LNCaP clone FGC (cell line): Measurements from ENCODE around the gene HPX.

Source experiments
- DNase-seq: peaks from one replicate; pipeline ENCODE4 v3.0.0-alpha.2; 2011; ENCODE audit warnings: low read depth
- H3K4me3 ChIP-seq: 2 replicates; pipeline ENCODE4 v1.5.1; 2011; ENCODE audit warnings: mild to moderate bottlenecking, low read depth, low read length, control low read depth
- CTCF ChIP-seq: IDR thresholded peaks from 2 replicates; pipeline ENCODE4 v1.5.1; 2012; ENCODE audit warnings: mild to moderate bottlenecking; ENCODE audit not compliant: control insufficient read depth, insufficient read depth; ENCODE audit errors: extremely low read depth

HPX gene

DNA sequence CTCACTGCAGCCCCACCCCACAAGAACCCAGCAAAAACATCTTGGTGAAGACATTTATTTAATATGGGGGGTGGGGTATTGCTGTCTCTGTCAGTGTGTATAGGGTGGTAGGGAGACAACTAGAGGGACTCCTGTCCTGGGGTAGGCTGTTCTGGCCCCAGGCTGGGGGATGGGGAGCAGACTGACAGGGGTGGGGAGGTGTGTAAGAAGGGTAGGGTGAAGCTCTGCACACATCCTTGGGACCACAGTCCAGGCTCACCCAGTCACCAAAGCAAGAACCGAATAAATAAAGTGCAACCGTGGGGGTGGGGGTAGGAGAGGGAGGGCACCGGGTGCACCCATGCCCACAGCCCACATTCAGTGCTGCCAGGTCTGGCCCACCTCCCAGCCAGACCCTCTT lies 7.8 kb upstream of the HPX start:
- no peak for TF ChIP-seq CTCF
- DNase-seq: no peak
- no peak overlapping the region for H3K4me3 ChIP-seq

- DNase-seq: no peak
- H3K4me3 ChIP-seq: no peak overlapping the region
- TF ChIP-seq CTCF: peak; percentile 75
These were observed 2.6 kb upstream of the HPX start for GRCh38 chr11:6443269-6444003.

GRCh38 chr11:6442441-6442840 lies 1.7 kb upstream of the HPX start:
- no peak for DNase-seq
- H3K4me3 ChIP-seq: no peak overlapping the region
- TF ChIP-seq CTCF: no peak

GRCh38 chr11:6438979-6439571 lies 1.7 kb downstream of the HPX start:
- DNase-seq: peak; percentile 35
- no peak overlapping the region for H3K4me3 ChIP-seq
- TF ChIP-seq CTCF: peak; percentile 79

- no peak for DNase-seq
- H3K4me3 ChIP-seq: no peak overlapping the region
- TF ChIP-seq CTCF: no peak
These were observed 2.8 kb downstream of the HPX start for GRCh38 chr11:6437993-6438392.

GRCh38 chr11:6437423-6437822 lies 3.4 kb downstream of the HPX start:
- no peak overlapping the region for H3K4me3 ChIP-seq
- no peak for TF ChIP-seq CTCF
- no peak for DNase-seq

DNA sequence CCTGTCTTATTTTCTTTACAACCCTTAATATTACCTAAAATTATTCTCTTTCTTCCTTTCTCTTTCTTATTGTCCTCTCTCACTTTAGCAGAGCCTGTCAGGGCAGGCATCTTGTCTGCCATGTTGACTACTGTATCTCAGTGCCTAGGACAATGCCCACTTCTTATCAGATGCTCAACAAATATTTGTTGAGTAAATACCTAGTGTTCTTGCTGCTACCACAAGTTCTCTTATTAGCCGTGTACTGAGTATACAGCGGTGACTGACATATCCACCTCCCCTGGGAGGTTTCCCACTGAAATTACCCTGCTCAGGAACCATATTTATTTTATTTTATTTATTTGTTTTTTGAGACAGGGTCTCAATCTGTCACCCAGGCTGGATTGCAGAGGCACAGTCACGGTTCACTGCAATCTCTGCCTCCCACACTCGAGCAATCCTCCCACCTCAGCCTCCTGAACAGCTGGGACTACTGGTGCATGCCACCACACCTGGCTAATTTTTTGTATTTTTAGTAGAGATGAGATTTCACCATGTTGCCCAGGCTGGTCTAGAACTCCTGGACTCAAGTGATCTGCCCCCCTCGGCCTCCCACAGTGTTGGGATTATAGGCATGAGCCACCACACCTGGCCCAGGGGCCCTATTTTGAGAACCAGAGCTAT lies 6.7 kb downstream of the HPX start:
- DNase-seq: peak; percentile 76
- no peak overlapping the region for H3K4me3 ChIP-seq
- no peak for TF ChIP-seq CTCF
